ENCODE data around the gene LIPG.

The LIPG gene

DNA sequence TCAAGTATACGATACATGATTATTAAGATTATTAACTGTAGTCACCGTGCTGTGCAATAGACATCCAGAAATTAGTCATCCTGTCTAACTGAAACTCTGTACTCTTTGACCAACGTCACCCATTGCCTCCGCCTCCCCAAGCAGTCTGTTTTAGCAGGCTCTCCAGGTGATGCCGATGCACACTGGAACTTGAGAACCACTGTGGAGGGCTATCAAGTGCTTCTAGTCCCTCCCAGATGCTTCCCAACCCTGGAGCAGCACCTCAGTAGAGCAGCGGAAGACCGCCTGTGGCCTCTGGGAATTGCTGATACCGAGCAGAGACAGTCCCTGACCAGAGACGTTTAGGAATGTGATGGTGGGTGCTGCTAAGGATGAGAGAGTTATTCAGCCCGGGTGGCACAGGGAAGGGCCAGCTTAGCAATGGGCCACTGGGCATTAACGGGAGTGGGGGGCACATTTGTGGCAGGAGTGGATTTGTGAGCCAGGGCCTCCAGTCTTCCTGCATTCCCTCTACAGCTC, 50.7 kb downstream of the LIPG start:
- DNase-seq (ENCODE audit: low read depth, low spot score), result peak; percentile 29

DNA sequence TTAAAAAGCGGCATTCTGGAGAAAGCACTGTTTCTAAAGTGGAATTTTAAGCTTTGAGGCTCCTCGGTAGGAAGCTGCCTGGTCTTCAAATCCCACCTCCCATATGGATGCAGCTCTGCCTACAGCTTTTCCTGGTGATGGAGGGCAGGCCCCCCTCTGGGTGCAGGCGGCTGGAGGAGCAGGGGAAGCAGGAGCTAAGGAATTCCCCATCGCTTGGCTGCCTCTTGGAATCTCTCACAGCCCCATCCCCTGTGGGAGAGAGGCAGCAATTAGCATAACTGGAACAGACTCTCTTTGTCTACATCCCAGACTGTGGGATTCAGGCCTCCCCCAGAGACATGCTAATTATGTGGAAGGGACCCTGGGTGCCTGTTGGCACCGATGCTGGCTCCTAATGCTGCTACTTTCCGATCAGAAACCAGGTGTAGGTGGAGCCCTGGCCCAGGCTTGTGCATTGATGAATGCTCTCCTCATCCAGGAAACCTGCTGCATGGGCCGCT, 51.3 kb downstream of the LIPG start:
- peak; percentile 94 for DNase-seq (ENCODE audit: low read depth, low spot score)

DNA sequence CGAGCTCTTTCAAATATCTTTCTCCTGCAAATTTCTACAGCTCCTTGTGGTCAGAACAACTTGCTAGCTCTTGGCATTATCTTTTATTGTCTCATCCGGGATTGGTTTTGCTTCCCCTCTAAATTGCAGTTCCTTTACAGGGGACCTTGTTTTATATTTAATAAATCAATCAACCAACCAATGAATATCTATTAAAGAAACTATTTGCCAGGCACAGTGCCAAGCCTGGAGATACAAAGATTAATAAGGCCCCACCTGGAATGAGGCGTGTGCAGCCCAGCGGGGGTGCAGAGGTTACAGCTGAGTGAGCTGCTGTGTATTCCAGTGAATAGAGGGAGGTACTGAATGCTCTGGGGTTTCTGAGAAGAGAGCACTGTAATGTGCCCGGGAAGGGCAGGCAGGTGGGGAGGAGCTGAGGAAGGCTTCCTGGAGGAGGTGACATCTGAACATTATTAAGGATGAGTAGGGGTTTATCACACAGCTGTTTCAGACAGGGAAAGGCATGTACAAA, 51.8 kb downstream of the LIPG start:
- DNase-seq (ENCODE audit: low read depth, low spot score), result peak; percentile 56

DNA sequence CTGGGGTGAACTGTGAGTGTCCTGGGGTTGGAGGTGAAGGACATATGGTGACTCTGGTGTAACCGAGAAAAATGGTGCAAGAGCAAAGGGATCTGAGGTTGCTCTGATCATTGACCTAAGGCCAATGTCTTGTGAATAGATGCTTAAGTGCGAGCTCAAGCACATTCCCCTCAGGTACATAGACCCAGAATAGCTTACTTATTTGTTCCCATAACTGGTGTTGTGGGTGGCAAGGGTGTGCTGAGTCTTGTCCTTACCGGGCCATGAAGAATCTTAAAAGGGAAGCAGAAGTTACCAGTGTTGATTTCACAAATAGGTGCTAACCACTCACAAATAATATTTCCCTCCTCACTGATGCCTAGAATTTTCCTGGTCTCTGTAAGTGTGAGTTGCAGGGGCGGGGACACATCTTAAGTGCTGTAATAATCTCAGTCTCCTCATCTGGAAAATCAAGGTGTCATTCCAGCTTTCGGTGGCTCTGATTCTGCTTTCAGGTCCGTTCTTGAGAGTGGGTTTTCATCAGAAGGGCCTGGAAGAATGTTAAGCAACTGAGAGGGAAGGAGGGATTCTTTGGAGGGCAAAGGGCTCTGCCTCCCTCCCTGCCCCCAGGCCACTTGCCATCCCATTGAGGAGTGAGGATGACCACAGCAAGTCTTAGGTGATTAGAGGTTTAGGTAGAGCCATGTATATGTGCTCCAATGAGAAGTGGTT, 54.9 kb downstream of the LIPG start:
- DNase-seq (ENCODE audit: low read depth, low spot score), result no peak

DNA sequence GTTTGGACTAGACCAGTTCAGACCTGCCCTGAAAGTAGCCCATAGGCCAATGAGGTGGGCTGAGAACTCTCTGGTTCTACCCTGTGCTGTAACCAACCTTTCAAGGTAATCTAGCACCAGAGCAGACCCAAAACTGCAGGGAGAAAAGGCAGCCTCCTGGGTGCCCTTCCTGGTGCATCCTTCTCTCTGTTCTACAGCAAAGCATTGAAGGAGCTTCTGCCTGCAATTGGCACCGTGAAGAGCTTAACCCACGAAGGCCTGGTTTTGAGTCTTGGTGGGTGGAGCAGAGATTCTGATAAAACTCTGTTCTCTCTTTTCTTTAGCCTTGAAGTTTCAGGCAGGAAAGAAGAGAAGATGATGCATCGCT, 55.5 kb downstream of the LIPG start:
- DNase-seq (ENCODE audit: low read depth, low spot score), result no peak

DNA sequence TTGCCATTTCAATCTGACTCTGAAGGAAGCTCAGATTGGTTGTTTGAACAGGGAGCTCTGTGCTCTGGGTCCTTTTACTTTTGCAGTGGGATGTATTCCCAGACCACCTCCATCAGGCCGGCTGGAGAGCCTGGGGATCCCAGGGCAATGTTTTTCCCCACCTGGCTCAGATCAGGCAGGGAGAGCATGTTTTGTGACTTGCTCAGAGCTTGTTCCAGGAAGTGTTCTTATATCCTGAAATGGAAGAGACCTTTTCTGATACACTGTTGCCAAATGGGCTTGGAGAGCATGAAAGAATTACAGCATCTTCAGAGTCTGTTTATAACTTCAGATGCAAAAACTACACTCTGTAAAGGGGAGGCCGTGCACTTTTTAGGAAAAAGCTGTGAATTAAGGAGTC, 56.0 kb downstream of the LIPG start:
- peak; percentile 7 for DNase-seq (ENCODE audit: low read depth, low spot score)

DNA sequence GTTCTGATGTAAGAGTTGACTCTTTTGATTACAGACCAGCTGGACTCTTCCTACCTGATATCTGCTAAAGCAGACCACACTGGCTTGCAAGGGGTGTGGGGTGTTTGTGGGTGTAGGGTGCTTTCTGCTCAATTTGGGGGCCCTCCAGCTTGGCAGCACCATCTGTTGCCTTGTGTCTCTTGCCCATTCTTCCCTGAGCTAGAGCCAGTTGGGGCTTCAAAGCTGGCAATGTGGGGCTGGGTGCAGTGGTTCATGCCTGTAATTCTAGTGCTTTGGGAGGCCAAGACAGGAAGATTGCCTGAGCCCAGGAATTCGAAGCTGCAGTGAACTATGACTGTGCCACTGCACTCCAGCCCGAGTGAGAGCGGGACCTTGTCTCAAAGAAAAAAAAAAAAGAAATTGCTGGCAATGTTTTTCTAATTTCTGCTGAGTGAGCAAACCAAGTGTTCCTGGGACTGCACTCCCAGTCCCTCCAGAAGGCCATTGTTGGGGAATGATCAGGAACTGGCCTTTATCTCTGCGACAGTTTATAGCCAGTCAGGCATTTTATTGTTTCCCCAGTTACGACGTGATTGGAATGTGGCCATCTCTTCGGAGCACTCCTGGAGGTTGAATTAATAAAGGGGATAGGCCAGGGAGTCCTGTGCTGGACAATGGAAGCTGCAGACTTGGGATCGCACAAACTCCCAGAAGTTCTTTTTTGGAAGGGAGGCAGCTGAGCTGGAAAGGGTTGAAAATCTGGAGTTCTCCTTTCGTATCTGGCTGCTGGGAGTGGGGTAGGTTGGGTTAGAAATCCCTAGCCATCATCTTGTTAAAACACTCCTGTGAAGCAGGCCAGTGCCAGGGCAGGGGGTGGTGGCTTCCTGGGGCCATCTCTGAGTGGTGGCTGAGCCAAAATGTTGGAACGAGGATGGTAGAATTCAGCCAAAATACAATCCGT, 57.2 kb downstream of the LIPG start:
- peak; percentile 52 for DNase-seq (ENCODE audit: low read depth, low spot score)

DNA sequence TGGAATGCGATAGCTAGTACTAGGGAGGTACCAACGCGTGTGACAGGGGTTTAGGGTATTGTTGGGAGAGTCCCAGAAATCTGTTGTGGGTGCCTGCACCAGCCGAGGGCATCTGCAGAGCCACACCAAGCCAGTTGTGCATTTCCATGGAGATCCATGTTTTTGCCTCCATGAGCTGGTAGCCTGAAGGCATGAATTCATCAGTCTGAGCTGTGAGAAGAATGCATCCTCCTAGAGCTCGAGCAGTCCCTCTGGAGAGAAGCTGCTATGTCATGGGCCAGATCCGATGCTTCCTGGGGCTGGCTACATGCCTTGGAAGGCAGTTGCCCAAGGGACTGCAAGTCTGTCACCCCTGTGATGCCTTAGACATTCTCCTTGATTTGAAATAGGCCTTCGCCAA, 57.9 kb downstream of the LIPG start:
- DNase-seq (ENCODE audit: low read depth, low spot score), result no peak

DNA sequence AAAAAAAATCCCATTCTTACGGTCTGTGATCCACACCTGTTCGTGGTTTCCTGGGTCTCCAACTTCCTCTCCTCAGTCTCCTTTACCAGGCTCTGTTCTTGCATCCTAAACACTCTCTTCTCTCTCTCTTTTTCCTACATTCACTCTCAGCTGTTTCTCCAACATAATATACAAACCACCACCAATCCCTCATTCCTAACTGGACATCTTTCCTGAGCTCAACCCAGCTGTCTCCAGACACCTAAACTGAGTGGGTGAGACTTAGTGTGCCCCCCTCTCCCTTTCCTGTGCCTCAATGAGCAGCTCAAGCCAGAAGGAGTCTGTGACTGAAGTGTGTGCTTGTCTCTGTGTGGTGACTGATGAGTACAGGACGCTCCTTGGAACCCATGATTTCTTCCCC, 59.4 kb downstream of the LIPG start:
- no peak for DNase-seq (ENCODE audit: low read depth, low spot score)

DNA sequence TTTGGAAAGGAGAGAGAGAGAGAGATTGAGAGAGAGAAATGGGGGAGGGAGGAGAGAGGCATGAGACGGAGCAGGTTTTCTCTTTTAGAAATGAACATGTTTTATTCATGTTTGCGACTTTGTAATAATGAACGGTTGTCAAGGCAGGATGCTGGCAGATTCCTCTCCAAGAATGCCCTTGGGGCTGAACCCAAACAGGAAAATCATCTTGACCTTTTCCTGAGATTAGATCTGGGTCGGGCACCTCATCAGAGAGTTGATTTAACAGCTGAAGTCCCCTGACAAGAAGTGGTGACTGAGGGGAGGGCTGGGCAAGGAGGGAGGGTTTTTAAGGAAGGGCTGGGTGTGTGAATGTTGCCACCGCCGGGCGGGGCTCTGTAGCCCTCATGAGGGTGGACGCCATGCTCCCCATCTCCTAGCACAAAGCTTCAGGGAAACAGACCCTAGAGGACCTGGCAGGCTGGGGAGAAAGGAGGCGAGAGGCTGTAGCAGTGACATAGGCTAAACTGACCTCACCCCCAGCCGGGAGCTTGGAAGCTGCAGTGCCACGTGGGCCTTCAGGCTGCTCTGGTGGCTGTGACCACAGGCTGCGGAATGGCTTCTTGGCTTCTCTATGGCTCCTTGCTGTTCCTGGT, 60.0 kb downstream of the LIPG start:
- no peak for DNase-seq (ENCODE audit: low read depth, low spot score)

DNA sequence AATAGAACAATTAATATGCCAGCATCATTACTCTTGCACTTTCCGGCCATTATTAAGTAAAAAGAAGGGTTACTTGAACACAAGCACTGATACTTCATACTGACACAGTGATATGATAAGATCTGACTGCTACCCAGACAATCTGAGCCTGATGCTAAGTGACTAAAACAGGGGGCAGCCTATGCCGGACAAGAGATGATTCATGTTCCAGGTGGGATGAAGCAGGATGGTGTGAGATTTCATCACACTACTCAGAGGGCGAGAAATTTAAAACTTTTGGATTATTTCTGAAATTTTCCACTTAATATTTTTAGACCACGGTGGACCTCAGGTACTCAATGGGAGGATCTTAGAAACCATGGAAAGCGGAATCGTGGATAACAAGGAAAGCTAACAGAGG, 61.7 kb downstream of the LIPG start:
- no peak for DNase-seq (ENCODE audit: low read depth, low spot score)

DNA sequence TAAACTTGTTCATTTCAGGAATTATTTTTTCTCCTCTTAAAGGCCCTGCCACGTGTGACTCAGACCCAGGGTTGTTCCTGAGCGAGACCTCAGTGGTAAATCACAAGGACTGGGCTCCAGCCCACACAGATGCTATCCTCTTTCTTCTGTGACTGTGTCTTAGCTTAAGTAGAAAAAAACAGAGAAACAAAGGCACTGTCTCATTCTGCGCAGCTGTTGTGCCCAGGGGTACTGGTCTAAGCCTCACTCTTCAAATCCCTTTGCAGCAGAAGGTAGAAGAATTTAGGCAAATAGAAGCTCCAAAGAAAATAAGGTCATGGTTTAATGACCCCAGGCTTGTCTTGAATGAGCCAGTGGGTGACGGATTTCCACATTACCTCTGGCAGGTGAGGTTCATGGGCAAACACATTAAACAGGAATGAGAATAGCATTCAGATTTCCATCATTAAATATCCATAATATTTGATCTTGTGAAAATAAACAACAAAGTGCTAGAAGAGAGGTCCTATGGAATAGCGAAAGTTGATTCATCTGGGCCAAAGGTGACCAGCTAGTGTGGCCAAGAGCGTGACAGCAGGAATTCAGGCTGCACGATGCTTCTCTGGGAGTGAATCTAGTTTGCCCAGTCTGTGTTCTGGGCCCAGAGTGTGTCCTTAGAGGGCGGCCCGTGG, 63.3 kb downstream of the LIPG start:
- DNase-seq (ENCODE audit: low read depth, low spot score), result peak; percentile 35

DNA sequence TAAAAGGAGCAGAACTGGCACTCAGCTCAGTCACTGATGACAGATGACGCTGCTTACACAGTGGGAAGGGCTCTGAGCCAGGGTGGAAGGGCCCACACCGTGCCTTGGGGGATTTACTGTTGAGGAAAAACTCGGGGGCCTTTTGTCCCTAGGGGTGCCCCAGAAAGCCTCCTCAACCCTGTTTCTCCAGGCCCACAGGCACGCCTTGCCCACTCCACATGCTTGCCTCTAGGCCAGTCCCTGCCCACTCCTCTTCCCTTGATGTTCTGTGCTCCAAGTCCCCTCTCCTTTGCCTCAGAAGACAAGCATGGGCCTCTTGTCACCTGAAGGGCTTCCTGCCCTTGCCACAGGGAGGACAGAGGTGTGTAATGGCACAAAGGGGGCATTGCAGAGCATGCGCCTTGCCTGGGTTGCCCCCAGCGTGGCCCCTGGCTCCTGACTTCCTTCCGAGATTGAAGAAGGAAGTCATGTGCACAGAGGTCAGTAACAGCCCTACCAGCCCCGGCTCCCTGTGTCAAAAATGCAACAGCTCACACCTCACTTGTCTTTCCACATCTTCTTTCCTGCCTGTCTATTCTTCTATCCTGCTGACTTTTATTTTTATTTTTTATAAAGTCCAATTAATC, 65.1 kb downstream of the LIPG start:
- no peak for DNase-seq (ENCODE audit: low read depth, low spot score)

DNA sequence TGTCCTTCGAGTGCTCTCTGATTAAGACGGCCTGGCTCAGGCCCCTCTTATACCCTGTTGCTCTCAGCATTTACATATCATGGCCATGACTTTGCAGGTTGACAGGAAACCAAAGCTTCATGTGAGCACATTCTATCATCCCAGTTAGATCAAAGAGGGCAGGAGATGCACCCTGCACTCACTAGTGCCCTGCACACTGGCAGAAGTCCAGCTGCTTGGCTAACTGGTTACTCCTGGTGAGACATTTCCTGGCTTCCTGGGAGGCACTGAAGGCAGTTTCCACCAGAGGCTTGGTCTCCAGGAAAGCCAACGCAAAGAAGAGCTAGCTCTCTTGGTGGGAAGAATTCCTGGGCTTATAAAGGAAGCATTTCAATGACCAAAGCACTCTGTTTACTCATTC, 66.3 kb downstream of the LIPG start:
- no peak for DNase-seq (ENCODE audit: low read depth, low spot score)

DNA sequence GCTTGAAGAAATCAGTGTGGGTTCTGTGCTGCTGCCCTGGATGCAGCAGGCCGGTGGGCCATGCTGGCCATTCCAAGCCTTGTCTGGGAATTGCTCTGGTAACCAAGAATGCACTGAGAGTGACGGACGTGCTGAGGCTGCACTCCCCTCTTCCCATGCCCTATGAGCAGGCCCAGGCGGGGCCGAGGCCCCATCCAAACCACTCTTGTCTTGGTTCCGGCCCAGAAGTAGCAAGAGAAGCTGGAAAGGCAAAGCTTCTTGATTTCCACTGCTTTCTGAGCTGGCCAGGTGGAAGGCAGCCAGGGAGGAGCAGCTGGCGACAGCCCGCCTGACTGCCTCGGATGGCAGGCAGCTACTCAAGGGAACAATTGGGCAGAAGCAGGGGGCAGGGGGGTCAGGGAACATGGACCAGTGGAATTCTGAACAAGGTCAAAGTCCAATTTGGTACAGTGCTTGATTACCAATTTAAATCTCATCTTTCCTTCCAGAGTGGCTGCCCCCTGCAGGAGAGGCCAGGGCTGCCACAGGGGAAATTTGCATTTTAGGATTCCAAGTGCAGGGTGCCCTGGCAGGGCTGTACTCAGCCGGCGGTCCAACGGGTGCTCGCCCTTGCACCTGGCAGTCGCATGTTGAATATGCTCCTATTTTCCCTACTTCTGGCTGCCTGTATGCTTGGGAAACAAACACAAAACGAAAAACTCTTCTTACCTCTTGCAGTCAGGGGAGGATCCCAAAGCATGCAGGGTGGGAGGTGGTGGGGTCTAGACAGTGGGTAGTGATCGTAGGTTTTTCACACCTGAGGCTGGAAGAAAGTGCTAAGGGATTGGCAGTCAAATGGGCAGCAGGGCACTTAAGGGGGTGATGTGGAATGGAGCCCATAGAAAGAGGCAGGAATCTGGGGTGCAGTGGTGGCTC, 67.3 kb downstream of the LIPG start:
- DNase-seq (ENCODE audit: low read depth, low spot score), result peak; percentile 49

DNA sequence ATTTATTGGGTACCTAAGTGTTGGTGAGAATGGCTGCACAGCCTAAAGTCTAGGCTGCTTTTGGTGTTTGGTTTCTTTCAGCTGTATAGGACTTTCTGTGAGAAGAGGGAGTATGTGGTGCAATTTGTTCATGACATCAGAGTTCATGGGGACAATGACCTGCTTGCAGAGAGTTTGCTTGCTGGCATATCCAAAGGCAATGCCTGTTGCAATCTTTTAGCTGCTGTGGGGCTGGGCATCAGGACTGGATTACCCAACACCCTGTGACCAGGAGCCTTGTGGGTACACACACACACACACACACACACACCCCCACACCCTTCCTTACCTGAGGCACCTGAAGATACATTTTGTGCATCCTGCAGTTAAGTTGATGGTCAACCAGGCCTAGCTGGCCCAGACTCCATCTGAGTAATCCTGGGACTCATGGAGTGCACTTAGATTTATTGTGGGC, 68.4 kb downstream of the LIPG start:
- no peak for DNase-seq (ENCODE audit: low read depth, low spot score)

DNA sequence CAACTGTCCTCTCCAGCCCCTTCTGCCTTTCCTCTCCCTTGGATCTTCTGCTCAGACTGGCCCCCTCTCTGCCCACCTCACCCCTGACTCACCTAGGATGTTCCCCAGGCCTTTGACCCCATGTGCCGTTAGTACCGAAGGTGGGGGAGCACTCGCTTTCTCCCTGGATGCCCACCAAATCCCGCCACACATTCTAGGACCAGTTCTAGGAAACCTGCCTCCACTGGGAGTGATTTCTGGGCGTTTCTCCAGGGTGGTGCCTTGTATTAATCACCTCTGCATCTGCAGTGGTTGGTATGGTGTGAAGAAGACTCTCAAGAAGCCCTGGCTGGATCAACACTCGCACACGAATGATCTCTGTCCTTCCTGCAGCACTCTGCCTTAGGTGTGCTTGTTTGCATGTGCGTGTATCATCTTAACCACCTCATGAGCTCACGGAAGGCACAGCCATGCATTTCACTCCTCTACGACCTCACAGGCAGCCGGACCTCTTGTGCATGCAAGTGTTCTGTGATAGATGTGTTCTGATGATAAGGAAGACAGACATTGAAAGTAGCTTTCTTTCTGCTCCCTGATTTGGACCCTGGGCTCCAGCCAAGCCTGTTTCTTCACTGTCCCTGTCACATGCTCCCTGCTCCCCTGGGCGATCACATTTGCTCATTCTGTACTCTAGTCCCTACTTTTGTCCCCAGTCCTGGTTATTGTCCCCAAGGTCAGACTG, 69.4 kb downstream of the LIPG start:
- DNase-seq (ENCODE audit: low read depth, low spot score), result no peak

DNA sequence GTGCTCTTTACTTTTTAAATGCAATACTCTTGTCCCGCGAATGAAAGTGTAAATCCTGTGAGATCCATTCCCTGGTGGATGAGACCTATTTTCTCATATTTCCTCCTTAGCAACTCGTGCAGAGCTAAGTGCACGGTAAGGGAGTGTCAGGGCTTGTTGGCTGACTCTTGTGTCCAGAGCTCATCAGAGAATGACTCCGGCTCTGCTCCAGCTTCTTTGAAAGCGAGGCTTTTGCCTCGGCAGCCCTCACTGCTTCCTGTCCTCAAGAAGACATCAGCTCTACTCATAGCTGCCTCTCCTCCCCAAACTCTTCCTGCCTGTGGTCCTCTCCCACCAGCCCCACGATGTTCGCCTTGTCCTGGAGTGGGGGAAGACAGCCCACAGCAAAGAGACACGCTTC, 70.7 kb downstream of the LIPG start:
- DNase-seq (ENCODE audit: low read depth, low spot score), result no peak

DNA sequence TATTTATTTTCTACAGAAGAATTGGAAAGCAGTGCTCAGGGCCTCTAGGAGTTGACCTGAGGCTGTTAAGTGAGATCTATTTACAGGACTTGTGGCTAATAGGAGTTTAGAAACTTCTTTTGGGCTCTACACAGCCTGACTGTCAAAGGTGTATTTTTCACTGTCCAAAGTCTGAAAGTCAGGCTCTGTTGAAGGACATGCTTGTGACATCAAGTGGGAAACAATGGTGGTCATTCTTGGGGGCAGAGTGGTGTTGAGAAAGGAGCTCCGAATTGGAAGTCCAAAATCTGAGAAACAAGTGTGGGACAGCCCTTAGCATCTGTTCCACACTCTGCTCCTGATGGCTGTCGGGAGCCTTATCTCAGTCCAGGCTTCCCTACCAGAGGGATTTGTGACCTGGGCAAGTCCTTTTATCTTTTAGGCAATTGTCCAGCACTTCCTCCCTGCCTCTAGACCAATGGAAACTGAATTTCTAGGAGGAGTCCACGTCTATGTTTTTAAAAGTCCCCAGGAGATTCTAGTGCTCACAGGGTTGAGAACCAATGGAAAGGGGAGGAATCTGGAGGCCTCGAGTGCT, 76.4 kb downstream of the LIPG start:
- no peak for DNase-seq (ENCODE audit: low read depth, low spot score)
